Erythroblast (primary cell): Measurements from ENCODE around the gene CCDC102A.

Experiments
- GATA1 ChIP-seq: IDR thresholded peaks from 2 replicates; pipeline ENCODE4 v1.6.1; 2011; ENCODE audit warnings: low read depth, mild to moderate bottlenecking, control low read depth, low read length, moderate library complexity
- POLR2A ChIP-seq: IDR thresholded peaks from 2 replicates; pipeline ENCODE4 v1.6.1; 2011; ENCODE audit warnings: mild to moderate bottlenecking, low read length

- TF ChIP-seq POLR2A (no peak), GATA1 (no peak)
Measured at GRCh38 chr16:57555831-57556230, 19.5 kb upstream of the CCDC102A start.
